Vagina (tissue), 2 donors: Measurements from ENCODE around the gene TAF6L. TPM values are rescaled to one million over a fixed set of nuclear protein-coding genes. Genes with fewer than 3 reads are reported as not detected.

Experiments used
- DNase-seq, 2 donors: peaks; one replicate each; pipeline ENCODE4 v3.0.0-alpha.2; 2017; ENCODE audit errors: extremely low spot score in 2 of 2
- H3K27ac ChIP-seq: fragments of 200-600 bp; sonication (generic); one replicate; pipeline ENCODE4 v1.5.1; 2019
- H3K27me3 ChIP-seq: fragments of 200-600 bp; sonication (generic); one replicate; pipeline ENCODE4 v1.5.1; 2019
- H3K36me3 ChIP-seq, 2 donors: fragments of 200-600 bp; sonication (generic); one replicate each; pipeline ENCODE4 v1.5.1; 2017 to 2019
- H3K4me1 ChIP-seq: fragments of 200-600 bp; sonication (generic); one replicate; pipeline ENCODE4 v1.5.1; 2019
- H3K4me3 ChIP-seq, 2 donors: fragments of 200-600 bp; sonication (generic); 1 replicate in 1 of 2; 2 replicates in 1 of 2; pipeline ENCODE4 v1.5.1; 2016 to 2019
- H3K9me3 ChIP-seq: fragments of 200-600 bp; sonication (generic); one replicate; pipeline ENCODE4 v1.5.1; 2019
- POLR2A ChIP-seq, 2 donors: fragments of 450-650 bp; IDR thresholded peaks; one replicate each; pipeline ENCODE4 v1.6.1; 2017; ENCODE audit warnings: antibody characterized with exemption in 2 of 2, mild to moderate bottlenecking in 2 of 2, moderate library complexity in 2 of 2
- POLR2AphosphoS5 ChIP-seq, 2 donors: sonication (generic); formaldehyde crosslinking; IDR thresholded peaks; one replicate each; pipeline ENCODE4 v1.9.0; 2017; ENCODE audit warnings: antibody characterized with exemption in 2 of 2, mild to moderate bottlenecking in 2 of 2, low read depth in 1 of 2; ENCODE audit not compliant: insufficient read depth in 1 of 2
- intact Hi-C: fragments of 100-400 bp; cut with DNase I; formaldehyde crosslinking; loops from one replicate; pipeline ENCODE4 v1.15.1; 2023
- total RNA-seq: library from RNA; depleted of rRNA; stranded (reverse); fragments of >200 nt; gene quantifications from one replicate; pipeline ENCODE4 v1.2.3, GENCODE V29; 2016
- TF ChIP-seq, protein P1 (sequence below), 3 experiments: fragments of 450-650 bp in 2 of 3; fragments of 200-600 bp in 1 of 3; sonication (generic) in 1 of 3; IDR thresholded peaks; one replicate each; pipeline ENCODE4 v1.5.1; 2017 to 2019; ENCODE audit warnings: antibody characterized with exemption in 3 of 3, mild to moderate bottlenecking in 2 of 3, moderate library complexity in 2 of 3

TAF6L gene
- total RNA-seq, 1 donor from 2014 or later, result 24.8 TPM

- H3K9me3 ChIP-seq, result no peaks in the 10 kb centered on the region
- H3K4me3 ChIP-seq, result peak overlapping the region; percentile 54 to 89
- H3K27me3 ChIP-seq, result no peaks in the 10 kb centered on the region
- intact Hi-C loops, result no loop called here
- H3K36me3 ChIP-seq, result peaks cover 0 to 50% of the 10 kb centered on the region in 2 donors
- DNase-seq, result no peak
- H3K4me1 ChIP-seq, result peaks cover 47% of the 10 kb centered on the region
- H3K27ac ChIP-seq, result peak overlapping the region; percentile 81
- TF ChIP-seq, protein P1, sequence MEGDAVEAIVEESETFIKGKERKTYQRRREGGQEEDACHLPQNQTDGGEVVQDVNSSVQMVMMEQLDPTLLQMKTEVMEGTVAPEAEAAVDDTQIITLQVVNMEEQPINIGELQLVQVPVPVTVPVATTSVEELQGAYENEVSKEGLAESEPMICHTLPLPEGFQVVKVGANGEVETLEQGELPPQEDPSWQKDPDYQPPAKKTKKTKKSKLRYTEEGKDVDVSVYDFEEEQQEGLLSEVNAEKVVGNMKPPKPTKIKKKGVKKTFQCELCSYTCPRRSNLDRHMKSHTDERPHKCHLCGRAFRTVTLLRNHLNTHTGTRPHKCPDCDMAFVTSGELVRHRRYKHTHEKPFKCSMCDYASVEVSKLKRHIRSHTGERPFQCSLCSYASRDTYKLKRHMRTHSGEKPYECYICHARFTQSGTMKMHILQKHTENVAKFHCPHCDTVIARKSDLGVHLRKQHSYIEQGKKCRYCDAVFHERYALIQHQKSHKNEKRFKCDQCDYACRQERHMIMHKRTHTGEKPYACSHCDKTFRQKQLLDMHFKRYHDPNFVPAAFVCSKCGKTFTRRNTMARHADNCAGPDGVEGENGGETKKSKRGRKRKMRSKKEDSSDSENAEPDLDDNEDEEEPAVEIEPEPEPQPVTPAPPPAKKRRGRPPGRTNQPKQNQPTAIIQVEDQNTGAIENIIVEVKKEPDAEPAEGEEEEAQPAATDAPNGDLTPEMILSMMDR (IDR thresholded peaks at IDR 0.05), result no peak
- TF ChIP-seq POLR2AphosphoS5 (IDR thresholded peaks at IDR 0.05; ENCODE audit: insufficient read depth in 1 of 2, low read depth in 1 of 2) (no peak), POLR2A (IDR thresholded peaks at IDR 0.05) (no peak)
Measured at GRCh38 chr11:62792202-62792575, 21.0 kb downstream of the TAF6L start.

DNA sequence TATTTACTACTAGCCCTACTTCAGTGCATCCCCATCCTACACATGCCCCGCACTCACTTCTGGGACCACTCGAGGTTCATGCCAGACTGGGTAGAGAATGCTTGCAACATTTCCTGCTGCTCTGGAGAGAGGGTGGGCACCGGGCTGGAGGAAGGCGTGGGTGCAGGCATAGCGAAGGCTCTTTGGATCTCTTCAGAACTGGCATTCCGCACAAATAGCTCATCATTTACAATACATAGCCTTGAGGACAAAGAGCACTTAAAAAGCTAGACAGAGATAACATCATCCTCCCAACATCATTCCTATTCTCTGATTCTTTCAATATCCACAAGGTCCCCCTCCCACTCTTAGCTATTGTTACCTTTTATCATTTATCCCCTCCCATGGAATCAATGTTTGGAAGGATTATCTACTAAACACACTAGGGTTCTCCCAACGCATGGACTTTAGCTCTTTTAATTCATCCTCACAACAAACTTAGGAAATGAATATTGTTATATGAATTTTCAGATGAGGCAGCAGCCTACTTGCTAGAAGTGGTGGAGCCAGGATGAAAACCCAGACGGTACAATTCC is 23.1 kb downstream of the TAF6L start:
- Histone ChIP-seq H3K27ac (no peak overlapping the region), H3K27me3 (no peaks in the 10 kb centered on the region), H3K9me3 (no peaks in the 10 kb centered on the region), H3K4me1 (peaks cover 32% of the 10 kb centered on the region), H3K4me3 (no peak overlapping the region), H3K36me3 (peaks cover 0 to 71% of the 10 kb centered on the region in 2 donors)
- TF ChIP-seq POLR2AphosphoS5 (IDR thresholded peaks at IDR 0.05; ENCODE audit: insufficient read depth in 1 of 2, low read depth in 1 of 2) (no peak), POLR2A (IDR thresholded peaks at IDR 0.05) (no peak)
- TF ChIP-seq, protein P1 (IDR thresholded peaks at IDR 0.05), result no peak
- DNase-seq, result no peak
- intact Hi-C loops, result no loop called here

DNA sequence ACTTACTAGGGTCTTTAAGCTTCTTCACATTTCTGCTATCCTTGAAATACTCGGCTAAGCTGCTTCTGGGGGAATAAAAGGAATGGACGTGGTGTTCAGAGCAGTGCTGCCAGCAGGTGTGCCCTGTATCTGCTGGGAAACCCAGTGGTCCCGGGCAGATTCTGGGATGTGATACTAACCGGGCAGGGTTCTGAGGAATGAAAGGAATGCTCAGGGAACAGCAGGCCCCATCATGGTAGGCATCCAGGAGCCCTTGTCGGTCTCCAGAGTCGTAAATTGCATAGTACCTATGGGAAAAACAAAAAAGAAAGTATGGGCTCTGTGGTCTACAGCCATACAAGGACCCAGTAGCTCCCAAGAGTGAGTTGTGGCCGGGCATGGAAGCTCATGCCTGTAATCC is 25.1 kb downstream of the TAF6L start:
- Histone ChIP-seq H3K36me3 (peaks cover 0 to 90% of the 10 kb centered on the region in 2 donors), H3K27me3 (no peaks in the 10 kb centered on the region), H3K4me1 (peaks cover 12% of the 10 kb centered on the region), H3K4me3 (no peak overlapping the region), H3K27ac (no peak overlapping the region), H3K9me3 (no peaks in the 10 kb centered on the region)
- intact Hi-C loops, result no loop called here
- DNase-seq, result no peak
- no peak for TF ChIP-seq POLR2AphosphoS5 (IDR thresholded peaks at IDR 0.05; ENCODE audit: insufficient read depth in 1 of 2, low read depth in 1 of 2)
- TF ChIP-seq, protein P1 (IDR thresholded peaks at IDR 0.05), result no peak
- no peak for TF ChIP-seq POLR2A (IDR thresholded peaks at IDR 0.05)

GRCh38 chr11:62799486-62799885 is 28.3 kb downstream of the TAF6L start:
- Histone ChIP-seq H3K27me3 (no peaks in the 10 kb centered on the region), H3K4me3 (no peak overlapping the region), H3K36me3 (peaks cover 6 to 93% of the 10 kb centered on the region in 2 donors), H3K4me1 (peaks cover 25% of the 10 kb centered on the region), H3K27ac (no peak overlapping the region), H3K9me3 (no peaks in the 10 kb centered on the region)
- DNase-seq, result no peak
- intact Hi-C loops, result no loop called here
- no peak for TF ChIP-seq POLR2AphosphoS5 (IDR thresholded peaks at IDR 0.05; ENCODE audit: insufficient read depth in 1 of 2, low read depth in 1 of 2)
- TF ChIP-seq, protein P1 (IDR thresholded peaks at IDR 0.05), result no peak
- TF ChIP-seq POLR2A (IDR thresholded peaks at IDR 0.05), result no peak

- Histone ChIP-seq H3K36me3 (peaks cover 6 to 77% of the 10 kb centered on the region in 2 donors), H3K27ac (no peak overlapping the region), H3K9me3 (no peaks in the 10 kb centered on the region), H3K4me1 (peaks cover 33% of the 10 kb centered on the region), H3K27me3 (no peaks in the 10 kb centered on the region), H3K4me3 (no peak overlapping the region)
- DNase-seq, result no peak
- TF ChIP-seq, protein P1 (IDR thresholded peaks at IDR 0.05), result no peak
- TF ChIP-seq POLR2A (IDR thresholded peaks at IDR 0.05) (no peak), POLR2AphosphoS5 (IDR thresholded peaks at IDR 0.05; ENCODE audit: insufficient read depth in 1 of 2, low read depth in 1 of 2) (no peak)
- intact Hi-C loops, result loop anchor here (5.0 kb wide), 1 partner anchor 36 kb away; the partner anchor contains the start of gene WDR74
Measured at GRCh38 chr11:62801071-62801470, 29.9 kb downstream of the TAF6L start.
